Effector memory CD4-positive, alpha-beta T cell (primary cell): ENCODE measurements around the gene PRR15L.
A peak's percentile ranks its signal among the peaks of the same experiment; 100 is the strongest.

Experiments
- DNase-seq, 3 donors: peaks; one replicate each; pipeline ENCODE4 v3.0.0-alpha.2; 2020
- H3K27ac ChIP-seq: 2 replicates; pipeline ENCODE4 v1.7.0; 2013; ENCODE audit warnings: mild to moderate bottlenecking, low read length, moderate library complexity; ENCODE audit not compliant: insufficient read depth, poor library complexity, severe bottlenecking
- H3K27me3 ChIP-seq: replicated peaks from 2 replicates; pipeline ENCODE4 v1.7.0; 2013; ENCODE audit warnings: mild to moderate bottlenecking, low read length; ENCODE audit not compliant: insufficient read depth, control insufficient read depth, poor library complexity, severe bottlenecking
- H3K36me3 ChIP-seq: 2 replicates; pipeline ENCODE4 v1.7.0; 2013; ENCODE audit warnings: mild to moderate bottlenecking, low read length, moderate library complexity; ENCODE audit not compliant: control insufficient read depth, insufficient read depth
- H3K4me1 ChIP-seq: 2 replicates; pipeline ENCODE4 v1.7.0; 2013; ENCODE audit warnings: low read length, mild to moderate bottlenecking; ENCODE audit not compliant: control insufficient read depth, insufficient read depth, poor library complexity, severe bottlenecking
- H3K4me3 ChIP-seq: 2 replicates; pipeline ENCODE4 v1.7.0; 2013; ENCODE audit warnings: low read length, low read depth, mild to moderate bottlenecking; ENCODE audit not compliant: insufficient read depth, poor library complexity, severe bottlenecking
- H3K9me3 ChIP-seq: 2 replicates; pipeline ENCODE4 v1.7.0; 2013; ENCODE audit warnings: mild to moderate bottlenecking, low read length, moderate library complexity; ENCODE audit not compliant: control insufficient read depth

PRR15L gene

DNA sequence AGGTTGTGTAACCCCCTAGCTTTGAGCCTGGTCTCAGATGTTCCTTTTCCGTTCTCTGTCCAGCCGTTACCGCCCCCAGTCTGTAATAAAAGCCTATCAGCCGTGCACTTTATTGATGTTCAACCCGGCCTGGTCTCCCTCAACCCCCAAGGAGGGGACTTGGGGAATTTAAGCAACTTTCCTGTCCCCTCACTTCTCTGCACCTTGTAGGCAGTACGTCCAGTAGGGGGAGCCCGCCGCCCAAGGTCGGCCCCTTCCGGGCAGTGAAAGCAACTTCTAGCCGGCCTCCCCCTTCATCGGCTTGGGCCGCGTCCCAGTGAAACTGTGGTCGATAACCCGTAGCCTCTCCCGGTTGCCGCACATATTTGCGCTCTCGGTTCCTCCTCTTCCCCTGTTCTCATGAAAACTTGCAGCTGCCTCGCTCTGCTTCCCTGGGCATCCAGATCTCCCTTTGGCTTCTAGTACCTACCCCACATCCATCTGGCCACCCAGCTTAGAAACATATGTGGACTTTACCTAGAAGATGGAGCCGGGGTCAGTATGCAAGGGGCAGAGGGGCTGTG is 8.4 kb downstream of the PRR15L start:
- Histone ChIP-seq H3K4me1 (peaks cover 9% of the 10 kb centered on the region), H3K36me3 (peaks cover 10% of the 10 kb centered on the region), H3K27ac (peak overlapping the region; percentile 19), H3K9me3 (no peaks in the 10 kb centered on the region), H3K27me3 (no peaks in the 10 kb centered on the region), H3K4me3 (peak overlapping the region; percentile 27)
- peak; percentile 54 to 68 (median 56) for DNase-seq

DNA sequence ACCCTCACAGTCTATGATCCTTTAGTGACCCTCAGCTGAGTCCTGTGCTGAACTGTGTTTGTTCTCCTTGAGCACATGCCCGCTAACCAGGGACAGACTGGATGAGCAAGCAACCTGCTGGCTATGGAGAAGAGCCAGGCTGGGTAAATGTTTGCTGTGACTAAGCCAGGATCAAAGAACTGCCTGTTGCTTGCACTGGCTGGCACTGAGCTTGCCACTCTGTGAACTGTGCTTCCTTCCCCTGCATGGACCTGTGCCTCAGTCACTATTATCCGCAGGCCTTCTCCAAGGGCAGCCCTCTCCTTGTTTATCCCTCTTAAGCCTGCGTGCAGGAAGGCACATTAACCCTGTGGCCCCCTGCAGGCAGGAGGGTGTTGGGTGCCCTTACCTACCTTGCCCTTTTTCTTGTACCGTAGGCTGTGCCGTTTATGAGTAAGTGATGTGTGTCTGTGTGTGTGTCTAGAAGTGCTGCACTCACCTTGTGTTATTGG is 8.9 kb downstream of the PRR15L start:
- H3K27ac ChIP-seq: no peak overlapping the region
- peaks cover 10% of the 10 kb centered on the region for H3K36me3 ChIP-seq
- no peaks in the 10 kb centered on the region for H3K27me3 ChIP-seq
- no peaks in the 10 kb centered on the region for H3K9me3 ChIP-seq
- peaks cover 9% of the 10 kb centered on the region for H3K4me1 ChIP-seq
- DNase-seq: no peak
- H3K4me3 ChIP-seq: no peak overlapping the region

DNA sequence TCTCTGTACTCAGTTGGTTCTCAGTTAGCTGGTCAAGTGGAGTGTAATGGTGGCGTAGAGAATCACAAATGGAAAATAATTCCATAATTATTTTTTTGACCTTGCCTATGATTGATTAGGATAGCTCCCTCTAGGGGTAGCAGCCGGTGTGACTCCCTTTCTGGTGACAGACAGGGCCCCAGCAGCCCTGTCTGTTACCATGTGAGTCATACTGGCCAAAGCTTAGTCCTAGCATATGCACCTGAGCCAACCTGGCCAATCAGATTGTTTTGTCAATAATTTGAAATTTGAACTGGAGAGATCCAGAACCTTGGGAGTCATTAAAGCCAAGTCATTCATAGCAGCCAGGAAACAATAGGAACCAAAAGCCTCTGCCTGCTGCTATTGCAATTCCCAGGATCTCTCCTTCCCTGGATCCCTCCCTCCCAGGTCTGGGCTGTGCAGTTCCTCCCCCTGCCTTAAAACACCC is 10.7 kb downstream of the PRR15L start:
- peak; percentile 48 to 61 (median 60) for DNase-seq
- no peak overlapping the region for H3K4me3 ChIP-seq
- H3K4me1 ChIP-seq: peaks cover 15% of the 10 kb centered on the region
- no peak overlapping the region for H3K27ac ChIP-seq
- no peaks in the 10 kb centered on the region for H3K9me3 ChIP-seq
- no peaks in the 10 kb centered on the region for H3K27me3 ChIP-seq
- H3K36me3 ChIP-seq: peaks cover 10% of the 10 kb centered on the region

DNA sequence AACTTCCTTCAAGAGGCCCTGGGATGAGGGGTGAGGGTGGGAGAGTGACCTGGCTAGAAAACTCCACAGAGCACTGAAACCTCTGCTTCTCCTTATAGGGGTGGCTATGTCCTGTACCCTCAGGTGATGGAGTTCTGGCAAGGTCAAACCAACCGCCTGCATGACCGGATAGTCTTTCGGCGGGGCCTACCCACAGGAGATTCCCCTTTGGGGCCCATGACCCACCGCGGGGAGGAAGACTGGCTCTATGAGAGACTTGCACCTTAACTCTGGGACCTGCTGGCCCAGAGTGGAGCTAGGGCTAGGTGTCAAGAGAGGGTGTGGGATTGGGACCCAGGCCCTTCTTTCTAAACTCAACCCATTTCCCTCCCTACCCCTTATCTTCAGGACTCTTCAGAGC is 11.2 kb downstream of the PRR15L start:
- Histone ChIP-seq H3K27ac (no peak overlapping the region), H3K4me3 (no peak overlapping the region), H3K36me3 (peaks cover 10% of the 10 kb centered on the region), H3K9me3 (no peaks in the 10 kb centered on the region), H3K27me3 (no peaks in the 10 kb centered on the region), H3K4me1 (peaks cover 18% of the 10 kb centered on the region)
- no peak for DNase-seq

DNA sequence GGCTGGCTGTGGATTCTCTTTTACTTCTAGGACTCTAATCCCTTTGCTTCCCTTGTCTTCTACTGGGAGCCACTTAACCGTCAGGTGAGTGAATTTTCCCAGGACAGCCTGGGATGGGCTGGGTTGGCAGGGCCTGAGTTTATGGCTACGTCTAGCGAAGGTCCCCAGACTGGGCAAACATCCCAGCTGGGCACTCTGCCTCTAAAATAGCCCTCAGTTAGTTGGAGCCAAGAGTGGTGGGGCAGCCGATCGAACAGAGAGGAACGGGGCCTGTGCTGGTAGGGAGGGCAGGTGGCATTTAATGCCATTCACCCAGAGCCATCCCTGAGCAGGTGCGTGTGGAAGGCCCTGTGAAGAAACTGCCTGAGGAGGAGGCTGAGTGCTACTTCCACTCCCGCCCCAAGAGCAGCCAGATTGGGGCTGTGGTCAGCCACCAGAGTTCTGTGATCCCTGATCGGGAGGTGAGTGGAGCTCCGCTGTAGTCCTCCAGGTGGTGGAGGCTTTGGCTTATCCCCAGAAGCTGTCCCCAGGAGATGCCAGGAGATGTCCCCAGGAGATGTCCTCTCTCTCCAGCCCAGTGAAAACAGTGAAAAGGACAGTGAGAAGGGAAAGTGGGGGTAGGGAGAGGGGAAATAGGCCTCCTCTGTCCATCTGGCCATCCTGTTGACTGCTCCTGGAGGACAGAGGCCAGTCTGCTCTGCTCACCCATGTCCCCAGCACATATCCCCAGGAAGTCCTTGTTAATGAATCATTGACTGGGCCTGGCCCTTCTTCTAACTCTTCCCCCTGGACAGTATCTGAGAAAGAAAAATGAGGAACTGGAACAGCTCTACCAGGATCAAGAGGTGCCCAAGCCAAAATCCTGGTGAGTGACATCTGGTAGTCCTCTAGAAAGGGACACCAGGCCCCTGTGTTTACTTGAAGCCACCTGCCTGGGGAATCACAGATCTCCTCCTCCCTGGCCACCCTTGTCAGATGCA is 11.9 kb downstream of the PRR15L start:
- Histone ChIP-seq H3K27ac (no peak overlapping the region), H3K9me3 (no peaks in the 10 kb centered on the region), H3K36me3 (peaks cover 10% of the 10 kb centered on the region), H3K27me3 (no peaks in the 10 kb centered on the region), H3K4me3 (no peak overlapping the region), H3K4me1 (peaks cover 18% of the 10 kb centered on the region)
- DNase-seq: no peak

DNA sequence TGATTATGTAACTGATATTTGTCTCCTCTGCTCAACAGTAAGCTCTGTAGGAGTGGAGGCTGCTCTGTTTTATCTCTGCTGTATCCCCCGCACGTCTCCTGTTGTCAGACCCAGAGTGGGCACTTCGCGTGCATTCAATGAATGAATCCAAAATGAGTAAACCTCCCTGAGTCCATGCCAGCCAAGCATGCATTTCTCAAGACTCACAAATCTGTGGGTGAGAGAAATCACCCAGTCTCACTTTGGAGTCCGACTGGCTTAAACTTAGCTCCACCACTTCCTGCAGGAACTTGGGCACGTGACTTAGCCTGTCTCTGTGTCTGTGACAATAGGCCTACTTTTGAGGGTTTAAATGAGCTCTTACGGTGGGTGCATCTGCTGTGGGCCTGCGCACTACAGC is 12.6 kb downstream of the PRR15L start:
- no peak for DNase-seq
- Histone ChIP-seq H3K27me3 (no peaks in the 10 kb centered on the region), H3K4me1 (peaks cover 18% of the 10 kb centered on the region), H3K27ac (peak overlapping the region; percentile 1), H3K9me3 (no peaks in the 10 kb centered on the region), H3K36me3 (peaks cover 10% of the 10 kb centered on the region), H3K4me3 (no peak overlapping the region)

DNA sequence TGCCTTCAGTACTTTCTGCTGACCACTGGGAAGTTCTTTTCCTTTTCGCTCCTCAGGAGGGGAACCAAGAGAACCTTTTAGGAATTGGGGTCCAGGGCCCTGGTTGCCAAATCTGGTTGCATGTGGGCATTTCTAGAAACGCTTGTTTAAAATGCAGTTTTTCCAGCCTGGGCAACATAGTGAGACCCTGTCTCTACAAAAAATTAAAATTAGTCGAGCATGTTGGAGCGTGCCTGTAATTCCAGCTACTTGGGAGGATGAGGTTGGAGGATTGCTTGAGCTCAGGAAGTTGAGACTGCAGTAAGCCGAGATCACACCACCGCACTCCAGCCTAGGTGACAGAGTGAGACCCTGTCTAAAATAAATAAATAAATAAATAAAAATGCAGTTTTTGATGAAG is 15.1 kb downstream of the PRR15L start:
- Histone ChIP-seq H3K9me3 (no peaks in the 10 kb centered on the region), H3K4me1 (peaks cover 13% of the 10 kb centered on the region), H3K27ac (no peak overlapping the region), H3K36me3 (peaks cover 10% of the 10 kb centered on the region), H3K4me3 (no peak overlapping the region), H3K27me3 (no peaks in the 10 kb centered on the region)
- DNase-seq: no peak

DNA sequence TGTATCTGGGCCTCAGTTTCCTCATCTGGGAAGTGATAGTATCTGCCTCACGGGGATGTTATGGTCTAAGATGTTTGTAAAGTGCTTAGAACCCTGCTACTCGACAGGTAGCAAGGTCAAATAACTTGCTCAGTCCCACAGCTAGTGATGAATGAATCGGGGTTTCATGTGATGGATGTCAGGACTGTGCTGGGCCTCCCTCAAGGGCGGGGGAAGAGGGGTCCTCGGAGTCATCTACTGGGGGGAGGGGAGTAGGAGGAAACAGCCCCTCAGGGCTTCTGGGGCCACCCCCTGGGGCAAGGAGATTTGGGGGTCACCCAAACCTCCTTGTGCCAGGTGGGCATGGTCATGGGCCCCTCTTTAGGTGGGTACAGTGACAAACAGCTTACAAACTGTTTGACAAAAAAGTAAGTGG is 15.6 kb downstream of the PRR15L start:
- no peak for DNase-seq
- Histone ChIP-seq H3K4me3 (peak overlapping the region; percentile 86), H3K4me1 (peaks cover 13% of the 10 kb centered on the region)

DNA sequence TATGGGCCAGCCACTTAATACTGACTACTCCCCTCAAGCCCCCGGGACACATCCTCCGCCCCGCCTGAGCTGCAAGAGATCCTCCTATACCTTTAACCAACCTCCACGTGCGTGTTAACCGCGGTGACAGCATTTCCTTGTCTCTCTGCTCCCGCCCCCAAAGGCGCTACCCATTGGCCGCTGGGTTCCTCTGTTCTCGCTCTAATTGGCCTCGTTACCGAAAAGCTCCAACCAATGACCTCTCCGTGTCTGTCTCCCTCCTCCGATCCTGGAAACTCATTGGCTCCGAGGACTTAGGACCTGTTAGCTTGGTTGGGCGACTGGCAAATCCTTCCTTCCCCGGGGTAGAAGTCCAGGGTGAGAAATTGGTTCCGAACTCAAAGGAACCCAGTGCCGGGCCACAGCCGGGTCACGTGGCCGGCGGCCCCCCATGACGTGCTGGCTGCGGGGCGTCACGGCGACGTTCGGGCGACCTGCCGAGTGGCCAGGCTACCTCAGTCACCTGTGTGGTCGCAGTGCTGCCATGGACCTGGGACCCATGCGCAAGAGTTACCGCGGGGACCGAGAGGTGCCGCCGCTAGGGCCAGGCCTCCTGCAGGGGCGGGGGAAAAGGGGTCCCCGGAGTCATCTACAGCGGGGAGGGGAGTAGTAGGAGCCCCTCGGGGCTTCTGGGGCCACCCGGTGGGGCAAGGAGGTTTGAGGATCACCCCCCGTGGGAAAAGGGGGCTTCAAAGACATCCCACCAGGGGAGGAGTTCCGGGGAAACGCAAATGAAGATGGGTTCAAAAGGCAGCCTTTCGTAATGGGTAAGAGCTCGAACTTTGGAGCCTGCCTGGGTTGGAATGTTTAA is 16.2 kb downstream of the PRR15L start, which contains the start of gene PNPO:
Gene PNPO, plus strand, starts transcription at position 326 of the 850 bp plus-strand sequence. Its CDS starts 105 bp downstream, at position 431.
- Histone ChIP-seq H3K4me1 (peaks cover 13% of the 10 kb centered on the region), H3K9me3 (no peaks in the 10 kb centered on the region), H3K4me3 (peak within 1 kb of the TSS; percentile 86), H3K36me3 (peaks cover 9% of the 10 kb centered on the region), H3K27me3 (no peaks in the 10 kb centered on the region), H3K27ac (peak within 1 kb of the TSS; percentile 73)
- peak; percentile 87 to 93 (median 93) for DNase-seq

More for the DNA sequence above, 15.6 kb downstream of the PRR15L start:
- Histone ChIP-seq H3K9me3 (no peaks in the 10 kb centered on the region), H3K27me3 (no peaks in the 10 kb centered on the region), H3K27ac (peak overlapping the region; percentile 73), H3K36me3 (peaks cover 10% of the 10 kb centered on the region)
